GM12874 (cell line): ENCODE measurements around the gene BBS9.

ENCODE experiments used
- CTCF ChIP-seq: IDR thresholded peaks from 2 replicates; pipeline ENCODE4 v1.5.1; 2011; ENCODE audit warnings: low read depth, mild to moderate bottlenecking, control low read depth, low read length, moderate library complexity; ENCODE audit not compliant: insufficient read depth

Gene BBS9

GRCh38 chr7:33581236-33581635 lies 451.9 kb downstream of the BBS9 start:
- no peak for TF ChIP-seq CTCF

- TF ChIP-seq CTCF: no peak
Measured at GRCh38 chr7:33582104-33582503, 452.7 kb downstream of the BBS9 start.

- TF ChIP-seq CTCF: no peak
Measured at GRCh38 chr7:33582533-33582932, 453.2 kb downstream of the BBS9 start.

- no peak for TF ChIP-seq CTCF
Measured at GRCh38 chr7:33589911-33590310, 460.5 kb downstream of the BBS9 start.

- TF ChIP-seq CTCF: no peak
Measured at GRCh38 chr7:33590916-33591315, 461.6 kb downstream of the BBS9 start.

GRCh38 chr7:33591490-33591889 lies 462.1 kb downstream of the BBS9 start:
- TF ChIP-seq CTCF: no peak

- TF ChIP-seq CTCF: no peak
Measured at GRCh38 chr7:33592718-33593117, 463.4 kb downstream of the BBS9 start.

GRCh38 chr7:33593611-33594010 lies 464.2 kb downstream of the BBS9 start:
- TF ChIP-seq CTCF: no peak
